Right forelimb (tissue), 1 donor: ENCODE measurements around the gene ZNF593OS.

Source experiments
- DNase-seq: peaks from one replicate; pipeline ENCODE4 v3.0.0-alpha.2; 2018

ZNF593OS gene

DNA sequence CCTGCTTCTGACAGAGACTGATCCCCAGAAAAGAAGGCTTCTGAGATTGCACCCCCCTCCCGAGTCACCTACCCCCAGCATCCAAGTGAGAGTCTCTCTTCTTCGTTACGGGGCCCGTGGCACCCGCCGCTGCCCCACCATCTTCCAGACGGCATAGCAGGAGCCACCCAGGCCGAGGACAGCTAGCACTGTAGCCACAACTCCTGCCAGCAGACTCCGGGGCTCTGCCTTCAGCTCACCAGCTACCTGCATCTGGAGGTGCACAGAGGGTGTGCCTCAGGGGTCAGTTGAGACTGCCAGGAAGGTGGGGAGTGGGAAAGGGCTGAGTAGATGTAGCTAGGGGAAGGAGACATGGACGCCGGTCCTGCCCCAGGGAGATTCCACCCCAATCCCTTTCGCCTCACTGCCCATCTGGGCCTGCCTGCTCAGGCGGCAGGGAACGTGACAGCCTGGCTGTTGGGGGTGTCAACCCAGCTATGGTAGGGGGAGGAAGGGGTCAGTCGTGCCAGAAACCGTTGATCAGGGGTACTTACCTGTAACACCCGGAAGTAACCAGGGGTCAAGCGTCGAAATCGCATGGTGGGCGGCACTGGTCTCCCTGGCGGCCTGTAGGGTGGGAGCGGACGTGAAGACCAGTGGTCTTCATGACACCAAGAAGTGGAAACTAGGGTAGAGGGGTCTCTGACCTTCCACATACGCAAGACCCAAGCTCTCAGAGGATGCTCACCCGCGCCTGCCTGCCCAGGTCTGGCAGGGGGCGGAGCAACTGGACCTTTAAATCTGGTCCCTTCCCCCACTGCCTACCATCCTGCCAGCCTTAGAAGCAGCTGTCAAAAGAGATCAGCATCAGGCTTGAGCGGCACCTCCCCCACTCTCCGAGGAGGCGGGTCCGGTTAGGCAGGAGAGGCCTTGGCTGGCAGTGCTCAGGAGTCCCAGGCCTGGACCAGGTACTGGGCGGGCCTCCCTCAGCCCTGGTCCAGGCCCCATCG is at the start of gene ZNF593OS:
Gene ZNF593OS (minus strand): TSS at position 749 of the 989 bp plus-strand sequence. CDS start 171 bp downstream, at position 578.
- no peak for DNase-seq

- DNase-seq, result no peak
Observed at GRCh38 chr1:26221094-26221493, 49.5 kb upstream of the ZNF593OS start.

- DNase-seq, result no peak
Observed at GRCh38 chr1:26220199-26220912, 48.7 kb upstream of the ZNF593OS start.

DNA sequence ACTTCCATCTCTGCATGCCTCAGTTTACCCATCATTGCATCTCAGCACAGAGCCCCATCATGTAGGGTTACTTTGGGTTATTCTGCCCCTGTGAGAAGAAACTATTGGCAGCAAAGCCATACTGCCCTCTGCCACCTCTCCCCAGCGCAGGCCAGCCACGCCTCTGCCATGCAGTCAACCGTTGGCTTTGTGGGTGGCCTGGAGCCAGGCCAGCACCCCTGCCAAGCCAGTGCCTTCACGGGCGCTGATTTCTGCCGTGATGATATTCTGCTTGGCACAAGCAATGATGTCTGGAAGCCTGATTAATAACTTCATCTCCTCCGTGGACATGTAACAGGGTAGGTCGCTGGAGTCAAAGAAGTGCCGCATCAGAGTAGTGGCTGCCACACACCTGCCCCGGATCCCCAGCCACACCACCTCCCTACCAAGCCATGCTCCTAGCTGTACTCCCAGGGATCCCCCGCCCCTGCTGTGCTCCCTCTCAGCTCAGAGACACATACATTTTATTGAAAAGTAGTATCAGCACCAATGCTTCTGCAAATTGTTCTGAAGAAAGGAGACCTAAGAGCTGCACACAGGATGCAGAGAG is 47.4 kb upstream of the ZNF593OS start:
- DNase-seq, result no peak

GRCh38 chr1:26215246-26215645 is 43.6 kb upstream of the ZNF593OS start:
- DNase-seq, result no peak

DNA sequence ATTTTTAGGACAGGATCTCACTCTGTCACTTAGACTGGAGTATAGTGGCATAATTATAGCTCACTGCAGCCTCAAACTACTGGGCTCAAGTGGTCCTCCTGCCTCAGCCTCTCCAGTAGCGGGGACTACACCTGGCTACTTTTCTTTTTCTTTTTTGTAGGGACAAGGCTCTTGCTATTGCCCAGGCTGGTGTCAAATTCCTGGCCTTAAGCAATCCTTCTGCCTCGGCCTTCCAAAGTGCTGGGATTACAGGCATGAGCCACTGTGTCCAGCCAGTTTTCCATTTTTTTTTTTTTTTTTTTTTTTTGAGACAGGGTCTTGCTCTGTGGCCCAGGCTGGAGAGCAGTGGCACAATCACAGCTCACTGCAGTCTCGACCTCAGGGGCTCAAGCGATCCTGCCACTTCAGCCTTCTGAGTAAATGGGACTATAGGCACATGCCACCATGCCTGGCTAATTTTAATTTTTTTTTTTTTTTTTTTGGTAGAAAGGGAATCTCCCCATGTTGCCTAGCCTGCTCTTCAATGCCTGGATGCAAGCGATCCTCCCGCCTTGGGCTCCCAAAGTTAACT is 41.8 kb upstream of the ZNF593OS start:
- no peak for DNase-seq

- no peak for DNase-seq
Observed at GRCh38 chr1:26212726-26213125, 41.1 kb upstream of the ZNF593OS start.

DNA sequence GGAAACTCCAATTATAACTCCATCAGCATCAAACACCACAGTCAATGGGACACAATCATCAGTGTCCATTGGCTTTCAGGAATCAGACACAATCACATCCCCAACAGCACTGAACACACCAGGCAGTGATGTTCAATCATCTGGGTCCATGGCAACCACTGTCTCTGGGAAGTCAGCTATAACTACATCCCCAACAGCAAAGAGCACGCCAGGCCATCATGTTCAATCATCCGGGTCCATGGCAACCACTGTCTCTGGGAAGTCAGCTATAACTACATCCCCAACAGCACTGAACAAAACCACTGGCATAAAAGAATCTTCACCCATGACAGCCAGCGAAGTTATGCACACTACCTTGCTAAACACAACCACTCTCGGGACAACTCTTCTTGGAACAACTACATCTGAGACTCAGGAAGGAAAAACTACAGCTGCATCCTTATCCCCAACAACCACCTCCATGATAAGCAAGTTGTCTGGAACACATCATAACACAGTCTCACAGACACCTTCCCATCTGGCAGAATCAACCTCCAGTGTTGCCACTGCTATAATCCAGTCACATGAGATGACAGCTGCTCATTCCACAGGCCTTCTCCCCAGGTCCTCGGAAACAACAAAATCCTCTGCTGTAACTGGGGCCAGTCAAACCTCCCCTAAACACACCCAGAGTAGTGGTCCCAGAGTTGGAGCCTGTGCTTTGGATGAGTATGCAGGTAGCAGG is 38.7 kb upstream of the ZNF593OS start:
- no peak for DNase-seq

DNA sequence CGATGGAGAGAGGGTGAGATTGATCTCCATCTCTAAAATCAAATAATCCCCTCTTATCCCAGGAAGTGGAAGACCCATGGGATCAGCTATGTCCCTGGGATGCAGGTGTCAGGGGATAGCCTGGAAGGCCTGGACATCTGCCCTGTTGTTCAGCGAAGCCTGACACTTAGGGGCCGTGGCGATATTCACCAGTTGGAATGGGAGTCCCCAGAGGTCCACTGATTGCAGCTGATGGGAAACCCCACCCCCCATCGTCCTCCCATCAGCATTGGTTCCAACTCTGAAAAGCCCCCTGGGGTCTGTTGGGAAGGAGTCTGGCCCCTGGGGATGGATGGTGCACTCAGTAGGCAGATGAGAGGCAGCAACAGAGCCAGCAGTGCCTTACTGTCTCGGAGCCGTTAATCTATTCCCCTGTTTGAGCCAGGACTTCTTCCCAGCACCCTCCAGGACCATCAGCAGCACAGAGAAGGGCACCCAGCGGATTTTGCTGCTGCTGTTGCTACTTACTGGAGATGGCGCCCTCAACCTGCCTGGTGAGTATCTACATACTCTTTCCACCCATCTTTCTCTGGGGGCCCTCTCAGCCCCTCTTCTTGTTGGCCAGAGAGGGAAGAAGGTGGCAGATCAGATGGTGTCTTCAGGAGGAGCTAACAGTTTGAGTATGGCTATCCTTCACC is 32.1 kb upstream of the ZNF593OS start:
- no peak for DNase-seq

DNA sequence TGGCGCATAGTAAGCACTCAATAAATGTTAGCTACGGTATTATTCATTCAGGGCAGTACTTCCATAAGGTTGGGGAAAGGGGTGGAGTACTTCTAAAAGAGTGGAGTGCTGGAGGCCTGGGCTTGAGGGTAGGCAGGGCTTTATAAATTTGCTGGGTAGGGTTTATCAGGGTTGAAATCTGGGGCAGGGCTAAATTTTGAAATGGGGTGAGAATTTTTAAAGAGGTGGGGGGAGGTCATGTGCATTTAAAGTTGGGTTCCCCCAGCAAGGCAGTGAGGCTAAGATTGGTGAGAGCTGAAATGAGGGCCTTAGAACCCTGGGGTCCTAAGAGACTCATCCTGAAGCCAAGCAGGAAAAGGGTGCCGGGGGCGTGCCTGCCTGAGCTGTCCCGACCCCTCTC is 28.8 kb upstream of the ZNF593OS start:
- DNase-seq, result no peak

DNA sequence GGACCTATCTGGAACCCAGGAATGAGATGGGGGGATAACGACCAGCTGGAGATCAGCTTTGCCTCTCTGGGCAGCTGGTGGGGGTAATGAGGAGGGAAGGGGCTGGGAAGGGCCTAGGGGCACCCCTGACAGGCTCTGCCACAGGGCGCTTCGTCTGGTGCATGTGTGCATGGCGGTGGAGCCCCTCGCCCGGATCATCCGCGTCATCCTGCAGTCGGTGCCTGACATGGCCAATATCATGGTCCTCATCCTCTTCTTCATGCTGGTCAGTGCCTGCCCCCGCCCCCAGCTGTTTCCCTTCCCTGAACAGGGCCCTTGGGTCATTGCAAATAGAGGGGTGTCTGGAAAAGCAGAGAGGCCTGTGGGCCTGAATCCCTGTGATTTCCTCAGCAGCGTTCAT is 26.2 kb upstream of the ZNF593OS start:
- no peak for DNase-seq

GRCh38 chr1:26197301-26197700 is 25.7 kb upstream of the ZNF593OS start:
- DNase-seq, result no peak

GRCh38 chr1:26195805-26196204 is 24.2 kb upstream of the ZNF593OS start:
- DNase-seq, result no peak

GRCh38 chr1:26191739-26192138 is 20.1 kb upstream of the ZNF593OS start:
- DNase-seq, result no peak

- DNase-seq, result no peak
Observed at GRCh38 chr1:26190373-26190987, 18.8 kb upstream of the ZNF593OS start, which contains the start of gene CATSPER4. Gene CATSPER4 (plus strand): TSS chr1:26190602. CDS start chr1:26190628, 26 bp downstream.

DNA sequence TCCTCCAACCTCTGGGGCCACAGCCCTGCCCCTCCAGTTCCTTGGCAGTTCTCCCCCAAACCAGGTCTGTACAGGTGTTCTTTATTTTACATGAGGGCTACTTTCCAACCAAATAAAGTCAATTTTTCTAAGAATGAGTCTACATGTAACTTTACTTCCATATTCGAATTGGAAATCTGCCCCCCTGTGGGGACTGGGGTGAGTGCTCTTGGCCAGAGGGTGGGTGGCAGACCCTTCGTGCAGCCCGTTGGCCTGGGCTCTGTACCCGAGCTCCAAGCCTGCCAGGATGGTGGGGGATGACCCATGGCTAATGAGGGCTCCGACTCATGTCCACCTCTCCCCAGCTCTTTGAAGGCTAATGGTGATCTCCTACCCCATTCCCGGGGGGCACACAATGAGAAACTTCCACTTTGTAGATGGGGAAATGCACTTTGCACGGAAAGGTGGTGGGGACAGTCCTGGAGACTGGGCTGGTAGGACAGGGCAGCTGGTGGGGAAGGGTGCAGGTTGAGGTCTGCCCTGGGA is 18.2 kb upstream of the ZNF593OS start:
- DNase-seq, result no peak

DNA sequence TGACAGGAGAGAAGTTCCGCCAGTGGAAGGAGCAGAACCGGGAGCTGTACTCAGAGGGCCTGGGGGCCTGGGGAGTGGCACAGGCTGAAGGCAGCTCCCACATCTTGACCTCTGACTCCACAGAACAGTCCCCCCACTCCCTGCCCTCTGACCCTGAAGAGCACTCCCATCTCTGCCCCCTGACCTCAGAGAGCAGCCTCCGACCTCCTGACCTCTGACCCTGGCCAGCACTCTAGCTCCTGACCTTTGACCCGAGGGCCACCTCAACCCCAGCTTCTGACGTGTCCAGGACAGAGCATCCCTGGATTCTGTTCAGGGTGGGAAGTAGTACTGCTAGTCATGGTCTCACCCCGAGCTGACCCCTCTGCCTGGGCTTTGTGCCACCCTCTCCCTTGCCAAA is 17.7 kb upstream of the ZNF593OS start:
- DNase-seq, result no peak

DNA sequence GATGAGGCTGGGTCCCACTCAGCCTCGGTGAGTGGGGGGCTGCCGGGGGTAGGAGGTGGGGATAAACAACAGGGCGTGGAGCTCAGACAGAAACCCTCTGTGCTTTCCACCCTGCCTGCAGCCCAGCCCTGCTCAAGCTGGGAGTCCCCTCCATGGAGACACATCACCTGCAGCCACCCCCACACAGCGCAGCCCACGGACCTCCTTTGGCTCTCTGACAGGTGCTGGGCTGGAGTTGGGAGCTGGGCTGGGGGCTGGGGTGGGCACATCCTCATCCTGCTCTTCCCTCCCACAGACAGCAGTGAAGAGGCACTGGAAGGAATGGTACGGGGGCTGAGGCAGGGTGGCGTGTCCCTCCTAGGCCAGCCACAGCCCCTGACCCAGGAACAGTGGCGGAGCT is 16.8 kb upstream of the ZNF593OS start:
- DNase-seq, result no peak

DNA sequence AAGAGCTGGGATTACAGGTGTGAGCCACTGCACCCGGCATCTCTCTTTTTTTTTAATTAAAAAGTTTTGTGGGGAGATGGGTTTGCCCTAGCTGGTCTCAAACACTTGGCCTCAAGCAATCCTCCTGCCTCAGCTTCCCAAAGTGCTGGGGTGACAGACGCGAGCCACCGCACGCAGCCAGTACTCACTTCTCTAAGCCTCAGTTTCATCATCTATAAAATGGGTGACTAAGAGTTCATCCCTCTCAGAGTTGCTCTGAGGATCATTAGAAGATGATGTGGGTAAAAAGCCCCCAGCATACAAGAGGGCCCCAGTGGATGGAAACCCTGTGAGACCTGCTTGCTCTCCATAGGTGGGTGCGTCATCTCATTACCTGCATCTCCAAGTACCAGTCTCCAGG is 16.2 kb upstream of the ZNF593OS start:
- DNase-seq, result no peak

DNA sequence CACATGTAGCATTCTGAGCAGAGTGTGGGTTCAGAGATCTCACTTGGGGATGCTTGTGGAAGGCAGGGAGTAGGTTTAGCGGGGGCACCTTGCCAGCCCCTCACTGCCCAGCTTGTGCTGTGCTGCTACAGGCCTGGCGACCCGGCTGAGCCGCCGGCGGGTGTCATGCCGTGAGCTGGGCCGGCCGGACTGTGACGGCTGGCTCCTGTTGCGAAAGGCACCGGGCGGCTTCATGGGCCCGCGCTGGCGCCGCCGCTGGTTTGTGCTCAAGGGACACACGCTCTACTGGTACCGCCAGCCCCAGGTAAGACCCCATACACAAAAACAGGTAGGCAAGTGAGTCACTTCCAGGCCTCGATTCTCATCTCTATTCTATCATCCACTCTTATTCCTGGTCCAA is 13.3 kb upstream of the ZNF593OS start:
- no peak for DNase-seq

DNA sequence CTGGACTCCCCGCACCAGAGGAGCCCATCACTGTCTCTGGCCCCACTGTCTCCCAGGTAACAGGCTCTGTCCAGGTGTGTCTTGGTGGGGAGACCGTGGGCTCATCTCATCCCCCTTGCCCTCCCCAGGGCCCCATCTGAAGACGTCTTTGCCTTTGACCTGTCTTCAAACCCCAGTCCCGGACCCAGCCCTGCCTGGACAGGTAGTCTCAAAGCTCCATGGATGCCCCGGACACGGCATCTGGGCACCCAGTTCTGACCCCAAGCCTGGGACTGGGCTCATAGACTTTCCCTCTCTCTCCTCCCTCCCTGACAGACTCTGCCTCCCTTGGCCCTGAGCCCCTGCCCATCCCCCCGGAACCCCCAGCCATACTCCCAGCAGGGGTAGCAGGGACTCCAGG is 12.5 kb upstream of the ZNF593OS start:
- no peak for DNase-seq
